ENCODE results near the gene FLT4.

The FLT4 gene

DNA sequence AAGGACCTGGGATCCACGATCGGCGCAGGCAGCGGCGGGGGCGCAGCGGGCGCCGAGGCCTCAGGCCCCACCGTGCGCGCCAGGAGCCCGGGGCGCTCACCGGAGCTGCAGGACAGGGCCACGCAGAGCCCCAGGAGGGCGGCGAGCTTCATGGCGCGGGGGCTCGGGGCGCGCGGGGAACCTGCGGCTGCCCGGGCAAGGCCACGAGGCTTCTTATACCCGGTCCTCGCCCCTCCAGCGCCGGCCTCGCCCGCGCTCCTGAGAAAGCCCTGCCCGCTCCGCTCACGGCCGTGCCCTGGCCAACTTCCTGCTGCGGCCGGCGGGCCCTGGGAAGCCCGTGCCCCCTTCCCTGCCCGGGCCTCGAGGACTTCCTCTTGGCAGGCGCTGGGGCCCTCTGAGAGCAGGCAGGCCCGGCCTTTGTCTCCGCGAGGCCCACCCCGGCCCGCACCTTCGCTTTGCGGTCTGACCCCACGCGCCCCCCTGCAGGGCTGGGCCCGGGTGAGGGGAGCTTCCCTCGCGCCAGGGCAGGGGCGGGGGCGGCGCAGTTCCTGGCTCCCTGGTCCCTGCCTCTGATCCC, 58.0 kb downstream of the FLT4 start, which contains the start of gene SCGB3A1:
Gene SCGB3A1, minus strand, starts transcription at position 189 of the 577 bp plus-strand sequence. Its CDS starts 37 bp downstream, at position 152.
- Histone ChIP-seq H3K79me2 (ENCODE audit: control insufficient read depth, low read length) (no peaks in the 10 kb centered on the region), H3K4me2 (ENCODE audit: low read length) (peak within 1 kb of the TSS; percentile 48), H3K27ac (ENCODE audit: low read depth, low read length) (no peak within 1 kb of the TSS), H3K27me3 (ENCODE audit: control insufficient read depth, low read length) (peaks cover 4% of the 10 kb centered on the region; the same call in 1 of the 2 replicates), H4K20me1 (ENCODE audit: control insufficient read depth, insufficient read depth, low read depth, low read length) (no peaks in the 10 kb centered on the region), H3F3A (ENCODE audit: control insufficient read depth, insufficient read depth) (no peaks in the 10 kb centered on the region), H3K9me3 (ENCODE audit: control insufficient read depth, insufficient read depth, low read length) (no peaks in the 10 kb centered on the region), H3K9me2 (replicated peaks; ENCODE audit: control insufficient read depth, low read length) (no peaks in the 10 kb centered on the region), H3K4me1 (ENCODE audit: control insufficient read depth, low read length) (peaks cover 6% of the 10 kb centered on the region), H3K4me3 (ENCODE audit: low read length) (peak within 1 kb of the TSS; percentile 43; the same call in 1 of the 2 replicates), H3K36me3 (ENCODE audit: control insufficient read depth, low read length) (no peaks in the 10 kb centered on the region)
- TF ChIP-seq, protein P1, sequence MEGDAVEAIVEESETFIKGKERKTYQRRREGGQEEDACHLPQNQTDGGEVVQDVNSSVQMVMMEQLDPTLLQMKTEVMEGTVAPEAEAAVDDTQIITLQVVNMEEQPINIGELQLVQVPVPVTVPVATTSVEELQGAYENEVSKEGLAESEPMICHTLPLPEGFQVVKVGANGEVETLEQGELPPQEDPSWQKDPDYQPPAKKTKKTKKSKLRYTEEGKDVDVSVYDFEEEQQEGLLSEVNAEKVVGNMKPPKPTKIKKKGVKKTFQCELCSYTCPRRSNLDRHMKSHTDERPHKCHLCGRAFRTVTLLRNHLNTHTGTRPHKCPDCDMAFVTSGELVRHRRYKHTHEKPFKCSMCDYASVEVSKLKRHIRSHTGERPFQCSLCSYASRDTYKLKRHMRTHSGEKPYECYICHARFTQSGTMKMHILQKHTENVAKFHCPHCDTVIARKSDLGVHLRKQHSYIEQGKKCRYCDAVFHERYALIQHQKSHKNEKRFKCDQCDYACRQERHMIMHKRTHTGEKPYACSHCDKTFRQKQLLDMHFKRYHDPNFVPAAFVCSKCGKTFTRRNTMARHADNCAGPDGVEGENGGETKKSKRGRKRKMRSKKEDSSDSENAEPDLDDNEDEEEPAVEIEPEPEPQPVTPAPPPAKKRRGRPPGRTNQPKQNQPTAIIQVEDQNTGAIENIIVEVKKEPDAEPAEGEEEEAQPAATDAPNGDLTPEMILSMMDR (IDR thresholded peaks at IDR 0.05; ENCODE audit: low read depth, low read length, poor library complexity, severe bottlenecking): no peak
- TF ChIP-seq EZH2phosphoT487 (IDR thresholded peaks at IDR 0.05; ENCODE audit: borderline replicate concordance, low read length): no peak

DNA sequence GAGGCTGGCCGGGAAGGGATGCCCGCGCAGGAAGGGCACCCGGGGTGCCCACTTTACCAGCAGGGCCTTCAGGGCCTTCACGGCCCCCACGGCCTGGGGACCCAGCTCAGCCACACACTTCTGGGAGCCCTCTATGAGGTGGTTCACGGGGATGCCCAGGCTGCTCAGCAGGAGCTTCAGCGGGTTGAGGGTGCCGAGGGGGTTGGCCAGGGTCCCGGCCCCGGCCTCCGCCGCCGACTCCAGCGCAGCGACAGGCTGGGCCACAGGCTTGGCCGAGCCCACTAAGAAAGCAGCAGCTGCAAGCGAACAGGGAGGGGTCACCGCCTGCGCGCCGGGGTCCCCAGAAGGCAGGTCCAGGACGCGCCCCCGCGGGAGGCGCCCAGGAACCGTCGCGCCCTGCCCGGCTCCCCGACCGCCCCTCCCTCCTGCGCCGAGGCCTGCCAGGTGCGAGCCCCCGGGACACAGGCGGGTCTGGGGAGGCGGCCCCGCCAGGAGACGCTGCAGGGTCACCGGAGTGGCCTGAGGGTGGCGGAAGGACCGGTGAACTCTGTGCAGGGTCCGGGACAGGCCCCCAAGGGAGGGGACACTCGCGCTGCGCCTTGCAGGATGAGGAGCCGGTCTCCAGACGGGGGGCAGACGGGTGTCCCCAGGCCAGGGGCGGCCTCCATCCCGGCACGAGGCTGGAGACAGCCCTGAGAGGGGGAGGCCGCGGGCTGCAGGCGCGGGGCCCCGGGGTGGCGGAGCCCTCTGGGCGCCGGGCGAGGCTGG, 58.7 kb downstream of the FLT4 start:
- Histone ChIP-seq H3K79me2 (ENCODE audit: control insufficient read depth, low read length) (no peaks in the 10 kb centered on the region), H3K27me3 (ENCODE audit: control insufficient read depth, low read length) (peaks cover 4% of the 10 kb centered on the region; the same call in 1 of the 2 replicates), H3K36me3 (ENCODE audit: control insufficient read depth, low read length) (no peaks in the 10 kb centered on the region), H3K4me1 (ENCODE audit: control insufficient read depth, low read length) (peaks cover 6% of the 10 kb centered on the region), H3F3A (ENCODE audit: control insufficient read depth, insufficient read depth) (no peaks in the 10 kb centered on the region), H3K4me2 (ENCODE audit: low read length) (peak overlapping the region; percentile 48; the same call in 1 of the 2 replicates), H3K4me3 (ENCODE audit: low read length) (no peak overlapping the region; the same call in 1 of the 2 replicates), H3K27ac (ENCODE audit: low read depth, low read length) (no peak overlapping the region), H3K9me3 (ENCODE audit: control insufficient read depth, insufficient read depth, low read length) (no peaks in the 10 kb centered on the region), H4K20me1 (ENCODE audit: control insufficient read depth, insufficient read depth, low read depth, low read length) (no peaks in the 10 kb centered on the region), H3K9me2 (replicated peaks; ENCODE audit: control insufficient read depth, low read length) (no peaks in the 10 kb centered on the region)
- TF ChIP-seq EZH2phosphoT487 (IDR thresholded peaks at IDR 0.05; ENCODE audit: borderline replicate concordance, low read length): no peak
- TF ChIP-seq, protein P1 (IDR thresholded peaks at IDR 0.05; ENCODE audit: low read depth, low read length, poor library complexity, severe bottlenecking): no peak

DNA sequence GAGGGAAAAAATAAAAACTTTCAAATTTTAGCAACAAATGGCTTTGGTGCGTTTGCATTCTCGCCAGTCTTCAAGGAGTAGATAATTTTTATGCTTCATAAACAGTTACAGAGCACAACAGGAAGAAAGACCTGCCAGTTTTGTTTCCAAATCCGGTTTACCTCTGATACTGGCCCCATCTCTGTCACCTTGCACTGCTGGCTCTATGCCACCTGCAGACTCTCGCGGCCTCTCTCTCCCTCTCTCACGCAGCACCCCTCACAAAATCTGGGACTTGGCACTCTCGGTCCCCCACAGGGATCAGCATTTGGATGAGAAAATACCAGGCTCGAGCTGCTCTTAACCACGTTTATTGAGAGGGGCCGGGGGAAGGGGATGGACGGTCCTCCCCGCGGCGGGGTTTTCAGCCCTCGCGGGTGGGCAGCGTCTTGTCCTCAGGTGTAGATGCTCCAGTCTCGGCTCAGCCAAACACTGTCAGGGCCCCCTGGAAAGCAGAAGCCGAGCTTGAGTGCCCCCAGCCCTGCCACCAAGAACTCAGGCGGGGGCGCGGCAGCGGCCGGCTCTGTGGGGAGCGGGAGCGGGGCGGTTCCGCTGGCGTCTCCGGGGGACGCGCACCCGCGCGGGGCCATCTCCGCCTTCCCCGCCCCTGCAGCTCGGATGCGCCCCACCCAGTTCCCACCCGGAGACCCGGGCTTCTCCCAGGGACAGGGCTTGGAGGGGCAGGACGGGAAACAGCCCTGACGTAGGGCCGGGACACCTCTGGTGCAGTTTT, 59.4 kb downstream of the FLT4 start:
- no peaks in the 10 kb centered on the region for H3K9me2 ChIP-seq (replicated peaks; ENCODE audit: control insufficient read depth, low read length)
- peak overlapping the region; percentile 43 for H3K4me3 ChIP-seq (ENCODE audit: low read length)
- H3K36me3 ChIP-seq (ENCODE audit: control insufficient read depth, low read length): no peaks in the 10 kb centered on the region
- H3K79me2 ChIP-seq (ENCODE audit: control insufficient read depth, low read length): no peaks in the 10 kb centered on the region
- no peaks in the 10 kb centered on the region for H4K20me1 ChIP-seq (ENCODE audit: control insufficient read depth, insufficient read depth, low read depth, low read length)
- H3K4me2 ChIP-seq (ENCODE audit: low read length): peak overlapping the region; percentile 48
- no peaks in the 10 kb centered on the region for H3K9me3 ChIP-seq (ENCODE audit: control insufficient read depth, insufficient read depth, low read length)
- H3F3A ChIP-seq (ENCODE audit: control insufficient read depth, insufficient read depth): no peaks in the 10 kb centered on the region
- peaks cover 7% of the 10 kb centered on the region; the same call in 1 of the 2 replicates for H3K27me3 ChIP-seq (ENCODE audit: control insufficient read depth, low read length)
- TF ChIP-seq, protein P1 (IDR thresholded peaks at IDR 0.05; ENCODE audit: low read depth, low read length, poor library complexity, severe bottlenecking): no peak
- TF ChIP-seq EZH2phosphoT487 (IDR thresholded peaks at IDR 0.05; ENCODE audit: borderline replicate concordance, low read length): no peak
- H3K27ac ChIP-seq (ENCODE audit: low read depth, low read length): no peak overlapping the region
- peaks cover 6% of the 10 kb centered on the region for H3K4me1 ChIP-seq (ENCODE audit: control insufficient read depth, low read length)

Measured in DOHH2 (cell line).